Effector CD4-positive, alpha-beta T cell (primary cell): ENCODE measurements around the gene DLG5.

Experiments
- DNase-seq: peaks from one replicate; pipeline ENCODE4 v3.0.0-alpha.2; 2020

The DLG5 gene

DNA sequence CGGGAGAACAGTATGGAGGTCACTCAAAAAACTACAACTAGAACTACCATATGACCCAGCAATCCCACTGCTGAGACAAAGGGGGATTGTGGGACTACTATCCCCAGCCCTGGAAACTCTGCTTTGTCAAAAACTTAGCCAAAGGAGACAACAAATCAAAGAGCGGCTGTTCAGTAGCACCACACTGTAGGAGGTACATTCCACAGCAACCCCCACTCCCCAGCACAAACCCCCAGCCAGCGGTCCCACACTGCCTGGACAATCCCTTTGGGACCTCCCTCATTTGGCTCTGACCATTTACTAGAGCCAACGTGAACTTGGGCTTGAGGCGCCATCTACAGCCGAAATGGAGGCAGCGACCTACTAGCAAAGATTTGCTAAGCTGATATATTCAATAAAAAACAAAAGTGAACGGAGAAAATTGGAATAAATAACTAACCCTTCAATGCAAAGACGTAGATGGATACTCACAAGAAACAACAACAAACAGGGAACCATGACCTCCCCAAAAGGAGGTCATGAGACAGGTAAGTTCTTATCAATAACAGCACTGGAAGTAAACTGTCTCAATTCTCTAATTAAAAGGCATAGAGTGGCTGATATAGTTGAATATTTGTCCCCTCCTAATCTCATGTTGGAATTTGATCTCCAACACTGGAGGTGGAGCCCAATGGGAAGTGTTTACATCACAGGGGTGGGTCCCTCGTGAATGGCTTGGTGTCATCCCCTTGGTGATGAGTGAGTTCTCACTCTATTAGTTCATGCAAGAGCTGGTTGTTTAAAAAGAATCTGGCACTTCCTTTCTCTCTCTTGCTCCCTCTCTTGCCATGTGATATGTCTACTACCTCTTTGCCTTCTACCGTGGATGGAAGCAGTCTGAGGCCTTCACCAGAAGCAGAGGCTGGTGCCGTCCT, 170.0 kb downstream of the DLG5 start:
- DNase-seq: no peak

DNA sequence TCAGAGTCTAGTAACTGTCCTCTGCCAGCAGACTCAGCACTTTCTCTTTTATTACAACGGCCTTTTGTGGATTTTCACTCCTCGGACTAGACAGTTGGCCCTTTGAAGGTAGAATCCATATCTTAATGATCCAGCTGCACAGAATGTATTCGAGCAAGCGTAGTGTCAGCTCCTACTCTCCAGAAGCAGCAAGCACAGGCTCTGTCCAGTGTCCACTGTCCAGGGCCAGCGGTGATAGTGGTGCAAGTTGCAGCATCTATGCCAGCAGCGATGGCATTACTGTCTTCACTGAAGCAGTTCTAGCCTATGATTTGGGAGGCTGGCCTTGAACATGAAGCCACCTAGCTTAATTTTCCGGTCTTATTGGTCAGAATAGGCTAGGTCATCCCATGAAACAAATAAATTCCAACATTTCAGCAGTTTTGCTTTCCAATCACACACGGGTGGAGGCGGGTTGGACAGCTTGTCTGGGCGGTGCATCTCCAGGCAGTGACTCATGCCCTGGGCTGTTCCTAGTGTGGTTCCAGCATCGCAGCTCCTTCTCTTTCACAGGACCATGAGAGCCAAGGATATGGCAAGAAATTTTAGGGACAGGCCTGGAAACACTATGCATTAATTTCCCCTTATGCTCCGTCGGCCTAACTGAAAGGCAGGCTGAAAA, 180.4 kb downstream of the DLG5 start:
- no peak for DNase-seq

GRCh38 chr10:77744245-77744644, 182.3 kb downstream of the DLG5 start:
- no peak for DNase-seq

DNA sequence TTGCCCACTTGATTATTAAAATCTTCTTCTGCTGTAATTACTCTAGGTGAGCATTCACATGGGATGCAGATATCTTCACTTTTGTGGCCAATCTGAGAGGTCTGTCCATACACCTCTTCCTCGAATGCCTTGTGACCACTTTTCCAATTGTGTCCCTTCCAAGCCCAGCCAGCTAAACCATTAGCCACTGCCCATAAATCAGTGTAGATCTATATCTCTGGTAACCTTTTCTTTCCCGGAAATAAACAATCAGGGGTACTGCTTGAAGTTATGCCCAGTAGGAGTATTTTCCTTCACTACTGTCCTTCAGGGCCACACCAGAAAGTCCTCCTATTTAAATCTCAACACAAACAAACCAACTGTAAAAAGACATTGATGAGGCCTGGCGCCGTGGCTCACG, 184.4 kb downstream of the DLG5 start:
- no peak for DNase-seq

- DNase-seq: no peak
Observed at GRCh38 chr10:77741746-77742145, 184.8 kb downstream of the DLG5 start.
